ENCODE data around the gene PLEKHG3. TPM values are rescaled to one million over a fixed set of nuclear protein-coding genes. Genes with fewer than 3 reads are reported as not detected.

PLEKHG3 gene
- total and polyA plus RNA-seq, 10 of the 15 experiments (the other 5 are each of a cell fraction or from before 2014, with no cell fraction given), result 0.03 to 0.73 (median 0.07) TPM; not detected in 5

- Histone ChIP-seq H3K27me3 (replicated peaks in 1 of 2; ENCODE audit: control insufficient read depth in 2 of 2, insufficient read depth in 2 of 2, low read length in 1 of 2) (peaks cover 0 to 4% of the 10 kb centered on the region in 2 experiments; a peak in 1 of 4 replicates), H2AFZ (ENCODE audit: control insufficient read depth, low read depth, low read length) (no peak overlapping the region), H3K79me2 (ENCODE audit: control insufficient read depth, insufficient read depth, low read length) (no peaks in the 10 kb centered on the region), H3K36me3 (ENCODE audit: control insufficient read depth in 2 of 2, insufficient read depth in 2 of 2, low read length in 1 of 2) (no peaks in the 10 kb centered on the region), H3K4me1 (ENCODE audit: control insufficient read depth, insufficient read depth, low read length) (peaks cover 5% of the 10 kb centered on the region; the same call in 1 of the 2 replicates), H3K27ac (ENCODE audit: control insufficient read depth, insufficient read depth) (no peak overlapping the region), H3K9me3 (replicated peaks; ENCODE audit: control insufficient read depth, insufficient read depth, low read length) (peaks cover 2% of the 10 kb centered on the region; the same call in 2 of the 3 replicates), H3K4me2 (ENCODE audit: control insufficient read depth, insufficient read depth) (no peak overlapping the region), H3K4me3 (no peak overlapping the region), H3K9ac (ENCODE audit: control insufficient read depth, insufficient read depth, low read length) (no peak overlapping the region), H4K20me1 (ENCODE audit: control insufficient read depth, insufficient read depth) (no peaks in the 10 kb centered on the region)
- BruUV-seq (replicated peaks), result no TSS peak
- RAD21 ChIA-PET (ENCODE audit: unreplicated experiment), result interaction anchor here (1.0 kb wide), 1 partner anchor 41 kb away, joined by 3 read pairs; no protein-coding TSS in a partner anchor
- ATAC-seq, result no peak
- no peak for DNase-seq (ENCODE audit: low read depth, low spot score)
- intact Hi-C loops (cut with micrococcal nuclease; ENCODE audit: unreplicated experiment) (no loop called here), in situ Hi-C loops (cut with MboI) (no loop called here)
- SMC1A ChIA-PET (ENCODE audit: uncharacterized antibody, unreplicated experiment), result no interaction called here
- FAIRE-seq, result no peak
- POLR2A ChIA-PET, result no interaction called here
- CTCF ChIA-PET, result no interaction called here
- TF ChIP-seq SUPT20H (IDR thresholded peaks at IDR 0.05; ENCODE audit: borderline replicate concordance, control insufficient read depth, low read depth, low read length) (no peak), PML (IDR thresholded peaks at IDR 0.05; ENCODE audit: low read length) (no peak), SKIL (IDR thresholded peaks at IDR 0.05; ENCODE audit: low read depth, poor library complexity, severe bottlenecking) (no peak), NR2C2 (IDR thresholded peaks at IDR 0.05; ENCODE audit: borderline replicate concordance, control insufficient read depth, insufficient read length, low read depth) (no peak), CBX3 (IDR thresholded peaks at IDR 0.05; ENCODE audit: borderline replicate concordance, low read depth) (no peak), ZBTB11 (CRISPR knock-in tag; IDR thresholded peaks at IDR 0.05) (no peak), ZNF622 (IDR thresholded peaks at IDR 0.05) (no peak), MEF2B (IDR thresholded peaks at IDR 0.05; ENCODE audit: partially characterized antibody, poor library complexity, severe bottlenecking) (no peak), POLR2AphosphoS5 (IDR thresholded peaks at IDR 0.05; ENCODE audit: low read length) (no peak), RB1 (IDR thresholded peaks at IDR 0.05; ENCODE audit: borderline replicate concordance) (no peak), JUNB (IDR thresholded peaks at IDR 0.05) (no peak), SMC3 (IDR thresholded peaks at IDR 0.05; ENCODE audit: borderline replicate concordance, low read length) (no peak), NKRF (conservative IDR thresholded peaks at IDR 0.05) (no peak), E4F1 (IDR thresholded peaks at IDR 0.05; ENCODE audit: borderline replicate concordance, partially characterized antibody) (no peak), NFYA (IDR thresholded peaks at IDR 0.05; ENCODE audit: borderline replicate concordance, low read depth, low read length) (no peak)
Observed at GRCh38 chr14:64713677-64714076, 9.5 kb downstream of the PLEKHG3 start.
